GM21390 (cell line): ENCODE results near the gene HSPA6.
"Not testable (repeated sequence)": the region's sequence is repeated elsewhere in the genome, so short reads cannot be mapped to it uniquely, and the experiment has no call there.

Experiments used
- ATAC-seq: cut with Tn5 transposase; IDR thresholded peaks from one replicate; pipeline ENCODE4 v1.9.1; 2021; ENCODE audit not compliant: unreplicated experiment

The HSPA6 gene

GRCh38 chr1:161523817-161524741, at the start of gene HSPA6:
Gene HSPA6 (plus strand): TSS chr1:161524540. CDS start chr1:161524659, 119 bp downstream.
- ATAC-seq = peak; percentile 47

- not testable (repeated sequence) for ATAC-seq
Observed at GRCh38 chr1:161477711-161478110, 46.6 kb upstream of the HSPA6 start.

DNA sequence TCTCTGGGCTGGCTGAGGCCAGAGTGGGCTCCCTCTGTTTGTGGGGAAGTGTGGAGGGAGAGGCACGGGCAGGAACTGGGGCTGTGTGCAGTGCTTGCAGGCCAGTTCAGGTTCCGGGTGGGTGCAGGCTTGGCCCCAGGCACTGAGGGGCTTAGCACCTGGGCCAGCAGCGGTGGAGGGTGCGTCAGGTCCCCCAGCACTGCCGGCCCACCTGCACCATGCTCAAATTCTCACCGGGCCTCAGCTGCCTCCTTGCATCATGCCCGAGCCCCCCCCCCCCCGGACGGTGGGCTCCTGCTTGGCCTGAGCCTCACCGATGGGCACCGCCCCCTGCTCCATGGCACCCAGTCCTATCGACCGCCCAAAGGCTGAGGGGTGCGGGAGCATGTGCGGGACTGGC, 45.4 kb upstream of the HSPA6 start:
- ATAC-seq = no peak

- ATAC-seq = no peak
Observed at GRCh38 chr1:161480381-161481035, 43.8 kb upstream of the HSPA6 start.

DNA sequence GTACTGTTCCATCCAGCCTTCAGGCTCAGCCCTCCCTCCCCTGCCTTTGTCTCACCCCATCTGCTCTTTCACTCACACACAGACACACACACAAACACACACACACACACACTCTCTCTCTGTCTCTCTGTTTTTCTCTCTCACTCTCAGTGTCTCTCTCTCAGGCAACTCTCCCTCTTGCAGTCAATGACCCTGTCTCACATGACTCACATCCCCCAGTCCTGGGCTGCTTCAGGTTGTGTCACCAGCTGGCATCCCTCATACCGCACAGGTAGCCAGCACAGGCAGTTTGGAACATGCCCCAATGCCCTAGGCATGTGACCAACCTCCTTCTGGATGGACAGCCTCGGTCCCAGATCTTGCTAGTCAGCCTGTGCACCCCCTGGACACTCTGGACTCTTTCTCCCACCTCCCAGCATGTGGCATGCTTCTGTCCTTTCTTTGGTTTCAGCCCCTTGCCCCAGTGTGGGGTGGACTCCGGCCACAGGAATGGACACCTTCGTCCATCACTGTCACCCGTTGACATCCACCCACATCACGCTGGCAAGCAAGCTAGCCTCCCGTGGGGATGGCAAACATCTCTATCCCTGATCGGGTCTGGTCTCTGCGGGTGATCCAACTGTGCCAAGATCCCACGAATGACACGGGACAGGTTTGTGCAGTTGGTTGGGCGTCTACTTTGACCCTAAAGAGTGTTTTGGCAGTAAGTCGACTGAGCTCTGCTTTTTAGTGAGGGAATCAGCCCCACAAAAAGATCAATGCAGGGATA, 42.5 kb upstream of the HSPA6 start:
- no peak for ATAC-seq

DNA sequence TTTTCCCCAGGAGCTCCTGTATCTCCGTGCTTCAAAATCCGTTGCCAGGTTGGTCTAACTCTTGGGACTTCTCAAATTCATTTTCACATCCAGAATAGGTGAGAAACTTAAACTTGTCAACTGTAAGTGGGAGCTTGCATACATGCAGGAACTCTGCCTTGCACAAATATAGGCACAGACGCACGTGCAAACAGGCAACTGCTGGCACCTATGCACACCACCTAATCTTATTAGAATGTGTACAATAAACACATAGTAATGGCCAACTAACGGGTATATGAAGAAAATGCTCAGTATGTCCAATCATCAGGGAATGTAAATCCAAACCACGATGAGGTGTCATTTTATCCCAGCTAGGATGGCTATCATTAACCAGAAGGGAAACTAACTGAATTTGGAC, 41.7 kb upstream of the HSPA6 start:
- no peak for ATAC-seq

- ATAC-seq = no peak
Observed at GRCh38 chr1:161483361-161483760, 41.0 kb upstream of the HSPA6 start.

- ATAC-seq = no peak
Observed at GRCh38 chr1:161484613-161485012, 39.7 kb upstream of the HSPA6 start.

DNA sequence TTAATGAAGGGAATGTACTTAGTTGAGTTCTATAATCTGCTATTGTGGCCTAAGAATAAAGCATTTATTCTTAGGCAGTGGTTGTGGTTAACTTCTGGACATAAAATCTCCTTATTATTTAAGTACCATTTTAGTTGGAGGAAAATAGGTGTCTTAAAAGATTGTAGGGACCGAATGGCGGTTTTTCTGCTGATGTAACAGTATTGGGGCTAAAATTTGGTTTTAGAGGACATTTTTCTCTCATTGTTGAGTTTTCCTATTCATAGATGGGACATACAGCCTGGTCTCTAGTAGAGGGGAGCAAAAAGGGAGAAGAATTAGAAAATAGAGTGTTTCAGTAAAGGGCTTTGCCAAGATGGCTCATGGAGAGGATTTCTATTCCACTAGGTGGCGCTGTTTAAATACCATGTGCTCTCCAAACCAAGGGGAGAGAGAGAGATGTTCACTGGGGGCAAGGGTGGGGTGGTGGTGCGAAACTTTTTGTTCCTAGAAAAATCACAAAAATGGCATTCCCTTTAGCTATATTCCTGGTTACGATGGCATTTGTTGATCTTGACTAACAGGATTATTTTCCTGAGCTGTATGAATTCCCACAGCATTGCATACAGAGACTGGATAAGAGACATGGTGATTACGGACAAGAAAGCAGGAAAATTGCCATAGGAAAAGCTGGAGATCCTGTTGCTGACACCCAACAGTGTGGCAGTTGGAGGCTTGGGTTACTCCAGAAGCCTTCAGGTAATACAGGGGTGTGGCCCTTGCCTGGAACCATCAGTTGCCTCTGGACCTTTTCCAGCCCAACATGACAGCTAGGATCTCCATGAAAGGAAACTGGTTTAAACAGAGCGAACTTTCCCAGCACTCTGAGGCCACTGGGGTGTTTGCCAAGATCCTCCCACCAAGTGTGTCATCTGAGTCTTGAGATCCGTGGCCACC, 37.3 kb upstream of the HSPA6 start:
- ATAC-seq = no peak

DNA sequence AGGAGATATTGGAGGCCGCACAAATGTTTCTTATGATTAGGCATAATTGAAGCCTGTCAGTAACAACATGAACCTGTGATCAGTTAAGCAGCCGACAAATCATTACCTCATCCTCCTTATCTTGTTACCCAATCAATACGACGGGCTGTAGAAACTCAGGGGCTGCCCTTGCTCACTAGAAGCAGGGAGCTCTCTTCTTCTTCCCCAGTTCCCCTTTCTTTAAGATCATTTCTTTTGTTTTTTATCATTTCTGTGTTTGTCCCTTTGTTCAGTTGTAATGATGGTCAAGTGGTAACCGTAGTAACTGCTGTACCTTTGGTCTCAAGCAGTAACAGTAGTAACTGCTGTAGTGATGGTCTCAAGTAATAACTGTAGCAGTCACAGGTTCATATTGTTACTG, 32.9 kb upstream of the HSPA6 start:
- no peak for ATAC-seq

DNA sequence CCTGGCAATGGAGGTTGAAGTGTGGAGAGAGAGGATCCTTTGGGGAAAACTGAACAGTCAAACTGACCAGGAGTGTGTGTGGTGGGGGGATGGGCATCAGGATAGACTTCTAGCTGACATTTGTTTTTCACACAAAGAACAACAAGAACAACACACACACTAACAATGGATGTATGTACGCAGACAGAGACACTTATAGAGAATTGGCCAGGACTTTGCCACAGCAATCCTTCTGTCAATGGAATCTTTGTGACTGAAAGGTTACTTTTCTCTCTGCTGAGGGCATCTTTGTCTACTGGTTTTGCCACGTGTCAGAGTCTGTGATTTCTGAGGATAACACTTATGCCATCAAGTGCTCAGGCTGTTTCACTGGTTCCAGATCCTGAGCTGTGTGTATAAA, 31.5 kb upstream of the HSPA6 start:
- no peak for ATAC-seq

GRCh38 chr1:161494091-161494735, 30.1 kb upstream of the HSPA6 start:
- no peak for ATAC-seq

- no peak for ATAC-seq
Observed at GRCh38 chr1:161495490-161495889, 28.9 kb upstream of the HSPA6 start.

DNA sequence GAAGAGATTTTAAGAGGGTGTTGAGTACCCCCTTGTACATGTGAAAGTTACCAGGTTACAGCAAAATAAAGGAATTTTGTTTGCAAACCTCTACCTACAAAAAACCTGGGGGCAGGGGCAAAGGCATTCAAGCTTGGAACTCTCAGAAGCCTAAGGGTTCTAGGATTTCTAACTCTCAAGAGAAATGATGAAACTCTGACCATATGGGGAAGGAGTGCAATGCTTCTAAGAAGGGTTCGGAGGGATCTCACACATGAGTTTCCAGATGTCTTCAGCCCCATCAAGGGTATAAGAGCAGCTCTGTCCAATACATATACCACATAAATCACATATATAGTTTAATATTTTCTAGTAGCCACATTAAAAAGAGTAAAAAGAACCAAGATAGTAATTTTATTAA, 26.4 kb upstream of the HSPA6 start:
- ATAC-seq = no peak

DNA sequence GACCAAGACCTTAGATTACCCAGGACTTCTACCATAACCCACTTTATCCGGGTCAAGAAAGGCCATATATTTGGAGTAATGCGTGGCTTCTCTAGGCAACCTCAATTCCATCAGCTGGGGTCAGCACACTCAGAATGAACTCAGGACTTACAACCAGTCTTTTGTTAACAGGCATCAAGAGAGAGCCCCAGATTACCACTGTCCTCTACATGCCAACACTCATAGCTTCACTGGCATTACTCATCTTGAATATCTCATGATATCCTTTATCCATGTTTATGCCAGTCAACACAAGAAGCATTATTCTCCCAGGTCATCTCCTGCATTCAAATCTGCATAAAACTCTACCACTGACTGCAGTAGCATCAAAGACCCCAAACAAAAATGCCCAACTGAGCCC, 25.7 kb upstream of the HSPA6 start:
- no peak for ATAC-seq

GRCh38 chr1:161499099-161500039, 25.0 kb upstream of the HSPA6 start:
- ATAC-seq = no peak

DNA sequence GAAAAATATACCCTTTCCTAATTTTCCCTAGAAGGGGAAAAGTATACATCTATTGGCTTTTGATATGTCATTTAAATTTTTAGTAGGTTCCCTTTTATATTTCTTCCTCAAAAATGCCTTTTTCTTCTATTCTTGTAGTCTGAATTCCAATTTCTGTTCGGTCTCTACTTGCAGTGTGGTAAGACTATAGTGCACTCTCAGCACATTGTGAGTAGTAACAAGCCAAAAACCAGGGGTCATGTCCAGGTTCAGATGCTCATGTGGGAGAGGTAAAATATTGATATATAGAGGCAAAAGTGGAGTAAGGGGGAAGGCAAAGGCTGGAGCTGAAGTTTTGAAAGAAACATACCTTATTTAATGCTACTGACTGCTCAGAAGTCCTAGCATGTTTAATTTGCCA, 23.1 kb upstream of the HSPA6 start:
- ATAC-seq = no peak

DNA sequence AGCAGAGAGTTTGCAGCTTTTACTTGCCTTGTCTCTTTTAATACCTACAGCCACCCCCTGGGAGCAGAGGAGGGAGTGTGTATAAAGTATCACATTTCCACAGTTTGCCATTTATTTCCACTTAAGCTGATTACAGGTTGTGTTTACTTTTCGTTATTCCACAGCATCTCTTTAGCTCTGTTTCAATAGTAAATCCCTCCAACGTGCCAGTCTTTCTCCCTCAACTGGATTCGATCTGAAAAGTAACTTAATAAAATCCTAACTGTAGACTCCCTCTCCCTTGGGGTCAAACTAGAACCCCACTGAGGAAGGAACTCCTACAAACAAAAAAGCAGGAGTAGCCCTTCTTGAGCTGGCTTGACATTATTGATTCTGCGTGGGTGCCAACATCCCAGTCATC, 22.2 kb upstream of the HSPA6 start:
- no peak for ATAC-seq
